ENCODE data around the gene ZNF532.

ZNF532 gene

DNA sequence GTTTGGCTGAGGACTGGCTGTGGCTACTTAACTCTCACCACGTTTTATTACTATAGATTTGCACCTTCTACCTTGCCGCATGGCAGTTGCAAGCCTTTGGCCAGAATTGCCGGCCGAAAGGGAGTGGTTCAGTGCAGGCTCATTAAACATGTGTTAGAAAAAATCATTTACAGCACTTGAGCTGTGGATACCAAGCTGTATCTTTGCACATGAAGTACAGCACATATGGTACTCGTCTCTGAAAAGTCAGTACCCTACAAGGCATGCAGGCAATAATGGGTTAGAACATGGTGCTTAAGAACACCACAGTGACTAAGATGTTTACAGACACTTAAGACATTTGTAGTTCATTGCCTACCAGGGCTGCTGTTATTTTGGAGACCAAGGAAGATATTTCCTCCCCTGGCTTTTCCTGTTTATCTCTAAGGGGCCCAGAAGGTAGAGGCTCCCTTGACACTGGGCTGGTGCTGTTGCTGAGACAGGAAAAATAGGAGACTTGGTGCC, 103.1 kb downstream of the ZNF532 start:
- 0 out of 2 replicates have a peak, but pooled peaks cover 1% of the 10 kb centered on the region for H3K4me1 ChIP-seq (ENCODE audit: control insufficient read depth, insufficient read depth, low read length)
- no peaks in the 10 kb centered on the region for H3K27me3 ChIP-seq (ENCODE audit: control insufficient read depth, insufficient read depth, low read length)
- no CpG with 5 or more reads among the region's 5 CpGs for WGBS (ENCODE audit: insufficient coverage, insufficient read length)
- no peaks in the 10 kb centered on the region for H3K9me3 ChIP-seq (ENCODE audit: control insufficient read depth, insufficient read depth, low read length)
- no peak overlapping the region for H3K27ac ChIP-seq (ENCODE audit: low read length)
- H3K4me3 ChIP-seq (ENCODE audit: low read length): no peak overlapping the region
- no peak for DNase-seq (ENCODE audit: low read depth, low spot score)
- H3K36me3 ChIP-seq (ENCODE audit: control insufficient read depth, insufficient read depth, low read length): peaks cover 7% of the 10 kb centered on the region; the same call in 1 of the 2 replicates

- Histone ChIP-seq H3K36me3 (ENCODE audit: control insufficient read depth, insufficient read depth, low read length) (peaks cover 12% of the 10 kb centered on the region; the same call in 1 of the 2 replicates), H3K4me3 (ENCODE audit: low read length) (no peak overlapping the region), H3K9me3 (ENCODE audit: control insufficient read depth, insufficient read depth, low read length) (no peaks in the 10 kb centered on the region), H3K4me1 (ENCODE audit: control insufficient read depth, insufficient read depth, low read length) (0 out of 2 replicates have a peak, but pooled peaks cover 3% of the 10 kb centered on the region), H3K27me3 (ENCODE audit: control insufficient read depth, insufficient read depth, low read length) (no peaks in the 10 kb centered on the region), H3K27ac (ENCODE audit: low read length) (no peak overlapping the region)
- WGBS (ENCODE audit: insufficient coverage, insufficient read length): no CpG with 5 or more reads among the region's 14 CpGs
- no peak for DNase-seq (ENCODE audit: low read depth, low spot score)
These were observed 106.5 kb downstream of the ZNF532 start for GRCh38 chr18:58970943-58971790.

GRCh38 chr18:58975296-58975695, 110.6 kb downstream of the ZNF532 start:
- Histone ChIP-seq H3K27ac (ENCODE audit: low read length) (no peak overlapping the region), H3K36me3 (ENCODE audit: control insufficient read depth, insufficient read depth, low read length) (peaks cover 16% of the 10 kb centered on the region; the same call in 1 of the 2 replicates), H3K27me3 (ENCODE audit: control insufficient read depth, insufficient read depth, low read length) (no peaks in the 10 kb centered on the region), H3K4me3 (ENCODE audit: low read length) (no peak overlapping the region), H3K4me1 (ENCODE audit: control insufficient read depth, insufficient read depth, low read length) (0 out of 2 replicates have a peak, but pooled peaks cover 3% of the 10 kb centered on the region), H3K9me3 (ENCODE audit: control insufficient read depth, insufficient read depth, low read length) (no peaks in the 10 kb centered on the region)
- DNase-seq (ENCODE audit: low read depth, low spot score): no peak
- WGBS (ENCODE audit: insufficient coverage, insufficient read length): no CpG with 5 or more reads among the region's 11 CpGs

- 0 out of 2 replicates have a peak, but pooled peaks cover 2% of the 10 kb centered on the region for H3K4me1 ChIP-seq (ENCODE audit: control insufficient read depth, insufficient read depth, low read length)
- H3K27ac ChIP-seq (ENCODE audit: low read length): no peak overlapping the region
- H3K4me3 ChIP-seq (ENCODE audit: low read length): no peak overlapping the region
- H3K36me3 ChIP-seq (ENCODE audit: control insufficient read depth, insufficient read depth, low read length): peaks cover 16% of the 10 kb centered on the region; the same call in 1 of the 2 replicates
- WGBS (ENCODE audit: insufficient coverage, insufficient read length): 100% methylated on average over 2 of the region's 4 CpGs
- no peak for DNase-seq (ENCODE audit: low read depth, low spot score)
- H3K27me3 ChIP-seq (ENCODE audit: control insufficient read depth, insufficient read depth, low read length): no peaks in the 10 kb centered on the region
- no peaks in the 10 kb centered on the region for H3K9me3 ChIP-seq (ENCODE audit: control insufficient read depth, insufficient read depth, low read length)
These were observed 111.1 kb downstream of the ZNF532 start for GRCh38 chr18:58975781-58976180.

DNA sequence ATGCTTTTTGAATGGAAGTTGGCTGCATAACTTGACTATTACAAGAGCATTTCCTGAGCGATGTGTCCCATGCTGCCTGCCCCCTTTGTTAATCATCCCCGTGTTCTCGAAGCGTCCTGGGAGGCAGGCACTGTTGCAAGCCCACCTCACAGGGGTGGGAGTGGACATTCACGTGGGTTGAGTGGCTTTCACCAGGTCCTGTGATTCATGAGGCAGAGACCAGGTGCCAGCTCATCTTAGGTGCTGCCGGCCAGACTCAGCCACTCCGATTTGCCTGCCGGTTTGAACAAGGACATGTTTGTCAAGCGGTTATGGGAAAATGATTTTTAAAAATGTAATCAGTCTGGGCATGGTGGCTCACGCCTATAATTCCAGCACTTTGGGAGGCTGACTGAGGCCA, 112.5 kb downstream of the ZNF532 start:
- peaks cover 21% of the 10 kb centered on the region; the same call in 1 of the 2 replicates for H3K36me3 ChIP-seq (ENCODE audit: control insufficient read depth, insufficient read depth, low read length)
- no CpG with 5 or more reads among the region's 10 CpGs for WGBS (ENCODE audit: insufficient coverage, insufficient read length)
- no peaks in the 10 kb centered on the region for H3K27me3 ChIP-seq (ENCODE audit: control insufficient read depth, insufficient read depth, low read length)
- H3K27ac ChIP-seq (ENCODE audit: low read length): no peak overlapping the region
- H3K4me3 ChIP-seq (ENCODE audit: low read length): no peak overlapping the region
- 0 out of 2 replicates have a peak, but pooled peaks cover 2% of the 10 kb centered on the region for H3K4me1 ChIP-seq (ENCODE audit: control insufficient read depth, insufficient read depth, low read length)
- no peaks in the 10 kb centered on the region for H3K9me3 ChIP-seq (ENCODE audit: control insufficient read depth, insufficient read depth, low read length)
- no peak for DNase-seq (ENCODE audit: low read depth, low spot score)

DNA sequence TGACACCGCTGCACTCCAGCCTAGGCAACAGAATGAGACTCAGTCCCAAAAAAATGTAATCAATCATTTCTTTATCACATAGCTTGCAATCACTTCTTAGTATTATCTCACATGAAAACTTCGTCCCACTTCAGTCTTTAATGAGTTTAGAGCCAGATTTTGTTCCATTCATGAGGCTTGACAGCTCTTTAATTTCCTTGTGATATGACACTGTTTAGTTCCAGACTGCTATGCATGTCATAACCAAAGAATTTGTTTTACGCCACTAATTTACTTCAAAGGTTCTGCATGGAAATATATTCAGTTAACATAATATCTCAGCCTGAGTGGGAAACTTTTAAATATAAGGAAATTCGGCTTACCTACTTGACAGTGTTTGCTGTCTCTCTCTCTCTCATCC, 113.1 kb downstream of the ZNF532 start:
- no peak for DNase-seq (ENCODE audit: low read depth, low spot score)
- Histone ChIP-seq H3K36me3 (ENCODE audit: control insufficient read depth, insufficient read depth, low read length) (peaks cover 21% of the 10 kb centered on the region; the same call in 1 of the 2 replicates), H3K4me3 (ENCODE audit: low read length) (no peak overlapping the region), H3K27me3 (ENCODE audit: control insufficient read depth, insufficient read depth, low read length) (no peaks in the 10 kb centered on the region), H3K4me1 (ENCODE audit: control insufficient read depth, insufficient read depth, low read length) (0 out of 2 replicates have a peak, but pooled peaks cover 2% of the 10 kb centered on the region), H3K27ac (ENCODE audit: low read length) (no peak overlapping the region), H3K9me3 (ENCODE audit: control insufficient read depth, insufficient read depth, low read length) (no peaks in the 10 kb centered on the region)
- WGBS (ENCODE audit: insufficient coverage, insufficient read length): no CpG with 5 or more reads among the region's 4 CpGs

GRCh38 chr18:58978916-58979315, 114.2 kb downstream of the ZNF532 start:
- Histone ChIP-seq H3K4me1 (ENCODE audit: control insufficient read depth, insufficient read depth, low read length) (0 out of 2 replicates have a peak, but pooled peaks cover 2% of the 10 kb centered on the region), H3K27me3 (ENCODE audit: control insufficient read depth, insufficient read depth, low read length) (no peaks in the 10 kb centered on the region), H3K9me3 (ENCODE audit: control insufficient read depth, insufficient read depth, low read length) (no peaks in the 10 kb centered on the region), H3K36me3 (ENCODE audit: control insufficient read depth, insufficient read depth, low read length) (peaks cover 28% of the 10 kb centered on the region; the same call in 1 of the 2 replicates), H3K27ac (ENCODE audit: low read length) (no peak overlapping the region), H3K4me3 (ENCODE audit: low read length) (no peak overlapping the region)
- DNase-seq (ENCODE audit: low read depth, low spot score): no peak
- WGBS (ENCODE audit: insufficient coverage, insufficient read length): no CpG with 5 or more reads among the region's 8 CpGs

DNA sequence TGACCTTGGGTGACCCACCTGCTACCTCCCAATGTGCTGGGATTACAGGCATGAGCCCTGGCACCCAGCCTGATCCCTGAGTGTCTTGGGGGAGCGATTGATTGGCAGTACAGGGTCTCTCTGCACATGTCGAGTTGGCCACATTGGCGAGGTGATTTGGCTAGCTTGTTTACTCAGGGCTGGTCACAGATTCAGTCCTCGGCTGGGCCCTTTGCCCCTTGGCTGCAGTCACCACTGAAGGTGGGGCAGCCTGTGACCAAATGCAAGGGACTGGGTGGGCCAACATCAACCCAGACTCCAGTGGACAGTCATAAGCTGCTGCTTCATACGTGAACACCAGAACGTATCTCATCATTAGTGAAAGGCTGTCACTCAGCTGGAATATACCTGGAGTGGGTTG, 114.9 kb downstream of the ZNF532 start:
- Histone ChIP-seq H3K36me3 (ENCODE audit: control insufficient read depth, insufficient read depth, low read length) (peaks cover 23% of the 10 kb centered on the region; the same call in 1 of the 2 replicates), H3K9me3 (ENCODE audit: control insufficient read depth, insufficient read depth, low read length) (no peaks in the 10 kb centered on the region), H3K4me3 (ENCODE audit: low read length) (no peak overlapping the region), H3K27ac (ENCODE audit: low read length) (no peak overlapping the region), H3K27me3 (ENCODE audit: control insufficient read depth, insufficient read depth, low read length) (no peaks in the 10 kb centered on the region), H3K4me1 (ENCODE audit: control insufficient read depth, insufficient read depth, low read length) (0 out of 2 replicates have a peak, but pooled peaks cover under 1% of the 10 kb centered on the region)
- WGBS (ENCODE audit: insufficient coverage, insufficient read length): no CpG with 5 or more reads among the region's 6 CpGs
- DNase-seq (ENCODE audit: low read depth, low spot score): no peak

DNA sequence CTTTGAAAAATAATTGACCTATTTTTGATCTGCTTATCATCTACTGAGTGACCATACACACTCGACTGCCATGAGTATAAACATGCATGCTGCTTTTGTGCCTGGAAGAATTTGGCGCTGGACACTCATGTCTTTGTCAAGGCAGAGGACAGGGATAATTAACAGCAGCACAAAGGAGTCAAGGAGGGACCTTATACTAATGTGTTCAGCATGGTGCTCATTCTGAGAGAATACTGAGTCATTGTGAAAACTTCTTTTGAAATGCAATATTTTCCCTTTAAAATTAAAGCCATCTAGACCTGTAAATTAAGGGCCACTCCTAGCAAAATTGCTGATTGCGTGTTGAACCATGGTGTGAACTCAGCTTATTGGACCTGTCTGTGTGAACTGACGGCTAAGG, 116.3 kb downstream of the ZNF532 start:
- Histone ChIP-seq H3K4me1 (ENCODE audit: control insufficient read depth, insufficient read depth, low read length) (no peaks in the 10 kb centered on the region), H3K27ac (ENCODE audit: low read length) (no peak overlapping the region), H3K27me3 (ENCODE audit: control insufficient read depth, insufficient read depth, low read length) (no peaks in the 10 kb centered on the region), H3K9me3 (ENCODE audit: control insufficient read depth, insufficient read depth, low read length) (no peaks in the 10 kb centered on the region), H3K4me3 (ENCODE audit: low read length) (no peak overlapping the region), H3K36me3 (ENCODE audit: control insufficient read depth, insufficient read depth, low read length) (peaks cover 22% of the 10 kb centered on the region; the same call in 1 of the 2 replicates)
- WGBS (ENCODE audit: insufficient coverage, insufficient read length): no CpG with 5 or more reads among the region's 4 CpGs
- no peak for DNase-seq (ENCODE audit: low read depth, low spot score)

- no peaks in the 10 kb centered on the region for H3K27me3 ChIP-seq (ENCODE audit: control insufficient read depth, insufficient read depth, low read length)
- H3K9me3 ChIP-seq (ENCODE audit: control insufficient read depth, insufficient read depth, low read length): no peaks in the 10 kb centered on the region
- H3K36me3 ChIP-seq (ENCODE audit: control insufficient read depth, insufficient read depth, low read length): peaks cover 22% of the 10 kb centered on the region; the same call in 1 of the 2 replicates
- DNase-seq (ENCODE audit: low read depth, low spot score): no peak
- H3K27ac ChIP-seq (ENCODE audit: low read length): no peak overlapping the region
- H3K4me1 ChIP-seq (ENCODE audit: control insufficient read depth, insufficient read depth, low read length): no peaks in the 10 kb centered on the region
- no CpG with 5 or more reads among the region's 17 CpGs for WGBS (ENCODE audit: insufficient coverage, insufficient read length)
- H3K4me3 ChIP-seq (ENCODE audit: low read length): no peak overlapping the region
These were observed 118.8 kb downstream of the ZNF532 start for GRCh38 chr18:58983260-58984155.
